NCI-H526 (cell line): ENCODE data around the gene SLC10A1.
"Not testable (repeated sequence)": the region's sequence is repeated elsewhere in the genome, so short reads cannot be mapped to it uniquely, and the experiment has no call there.

Experiments
- DNase-seq, 2 experiments: peaks; one replicate each; lab custom pipeline; 2025; lab: John Stamatoyannopoulos, UW

SLC10A1 gene

DNA sequence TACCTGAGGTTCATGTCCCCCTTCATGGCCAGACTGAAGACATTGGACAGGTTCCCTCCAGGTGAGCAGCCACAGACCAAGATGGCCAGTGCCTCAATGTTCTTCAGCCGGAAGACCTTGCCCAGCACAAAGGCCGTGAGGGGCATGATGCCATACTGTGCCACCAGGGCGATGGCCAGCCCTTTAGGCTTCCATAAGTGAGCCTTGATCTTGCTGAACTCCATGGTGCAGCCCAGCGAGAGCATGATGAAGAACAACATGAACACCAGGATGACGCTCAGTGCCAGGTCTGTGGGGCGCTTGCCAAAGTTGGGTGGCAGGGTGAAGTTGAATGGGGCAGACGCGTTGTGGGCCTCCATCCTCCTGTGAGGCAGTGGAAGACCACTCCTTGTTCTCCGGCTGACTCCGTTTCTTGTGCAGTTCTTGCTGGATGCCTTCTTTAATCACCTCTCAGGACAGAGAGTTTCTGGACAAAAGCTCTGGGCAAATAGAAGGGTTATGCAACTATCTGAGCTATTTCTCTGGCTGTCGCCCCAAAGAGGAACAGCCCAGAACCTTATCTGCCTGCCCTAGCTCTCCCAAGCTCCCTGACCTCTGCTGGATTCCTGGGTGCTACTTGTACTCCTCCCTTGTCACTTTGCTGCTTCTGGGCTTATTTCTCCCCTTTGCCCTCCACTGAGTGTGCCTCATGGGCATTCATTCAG is at the start of gene SLC10A1:
Gene SLC10A1, minus strand, starts transcription at position 445 of the 704 bp plus-strand sequence. Its CDS starts 86 bp downstream, at position 359.
- DNase-seq: no peak

DNA sequence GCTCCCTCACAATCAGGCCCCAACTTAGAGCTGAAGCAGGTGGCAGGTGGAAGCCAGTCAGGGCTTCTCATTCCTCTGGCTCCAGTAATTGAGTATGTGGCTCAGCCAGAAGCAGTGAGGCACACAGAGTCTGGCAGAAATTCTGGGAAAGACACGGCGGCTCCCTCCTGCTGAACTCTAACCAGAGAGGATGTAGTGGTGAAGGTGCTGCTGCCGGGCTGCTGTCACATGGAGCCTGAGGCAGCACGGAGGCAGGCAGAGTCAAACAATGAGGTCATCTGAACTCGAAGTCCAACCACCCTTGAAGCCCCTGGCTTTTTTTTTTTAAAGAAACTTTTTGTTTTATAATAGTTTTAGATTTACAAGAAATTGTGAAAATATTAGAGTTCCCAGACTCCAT is 48.7 kb upstream of the SLC10A1 start:
- DNase-seq: no peak

DNA sequence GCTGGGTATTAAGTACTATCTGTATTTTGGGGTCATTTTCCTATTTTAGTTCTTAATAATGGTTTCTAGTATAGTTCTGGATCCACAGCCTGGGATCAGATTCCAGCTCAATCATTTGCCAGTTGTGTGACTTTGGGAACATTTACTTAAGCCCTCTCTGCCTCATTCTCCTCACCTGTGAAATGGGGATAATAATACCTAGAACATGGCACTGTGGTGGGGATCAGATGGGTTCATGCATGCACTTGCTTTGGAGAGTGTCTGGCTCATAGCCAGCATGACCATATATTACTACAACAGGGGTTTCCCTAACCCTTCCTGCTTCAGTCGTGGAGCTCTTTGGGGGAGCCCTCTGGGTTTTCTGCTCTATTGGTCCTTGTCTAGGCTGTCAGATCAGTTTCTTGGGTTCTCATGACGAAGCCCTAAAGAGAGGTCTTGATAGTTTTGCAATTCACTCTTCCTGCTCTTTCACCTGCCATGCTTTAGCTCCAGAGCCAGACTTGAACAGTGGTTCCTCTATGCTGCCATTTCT is 48.1 kb upstream of the SLC10A1 start:
- DNase-seq: no peak

DNA sequence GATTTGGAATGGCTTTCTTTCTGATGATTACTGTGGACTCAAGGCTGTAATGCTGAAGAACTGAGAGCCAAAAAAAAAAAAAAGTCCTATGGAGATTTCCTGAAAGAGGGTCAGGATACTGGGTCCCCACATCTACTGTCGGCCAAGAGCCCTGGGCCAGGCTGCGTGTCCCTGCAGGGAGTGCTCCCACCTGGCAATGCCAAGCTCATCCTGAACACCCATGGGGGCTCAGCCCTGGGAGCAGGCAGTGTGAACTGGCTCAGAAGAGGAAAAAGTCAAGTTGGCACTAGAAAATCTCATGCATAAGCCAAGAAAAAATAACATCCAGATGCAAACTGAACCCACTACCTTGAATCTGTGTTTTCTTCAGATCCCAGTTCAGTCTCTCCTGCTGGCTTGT is 47.1 kb upstream of the SLC10A1 start:
- DNase-seq: no peak

DNA sequence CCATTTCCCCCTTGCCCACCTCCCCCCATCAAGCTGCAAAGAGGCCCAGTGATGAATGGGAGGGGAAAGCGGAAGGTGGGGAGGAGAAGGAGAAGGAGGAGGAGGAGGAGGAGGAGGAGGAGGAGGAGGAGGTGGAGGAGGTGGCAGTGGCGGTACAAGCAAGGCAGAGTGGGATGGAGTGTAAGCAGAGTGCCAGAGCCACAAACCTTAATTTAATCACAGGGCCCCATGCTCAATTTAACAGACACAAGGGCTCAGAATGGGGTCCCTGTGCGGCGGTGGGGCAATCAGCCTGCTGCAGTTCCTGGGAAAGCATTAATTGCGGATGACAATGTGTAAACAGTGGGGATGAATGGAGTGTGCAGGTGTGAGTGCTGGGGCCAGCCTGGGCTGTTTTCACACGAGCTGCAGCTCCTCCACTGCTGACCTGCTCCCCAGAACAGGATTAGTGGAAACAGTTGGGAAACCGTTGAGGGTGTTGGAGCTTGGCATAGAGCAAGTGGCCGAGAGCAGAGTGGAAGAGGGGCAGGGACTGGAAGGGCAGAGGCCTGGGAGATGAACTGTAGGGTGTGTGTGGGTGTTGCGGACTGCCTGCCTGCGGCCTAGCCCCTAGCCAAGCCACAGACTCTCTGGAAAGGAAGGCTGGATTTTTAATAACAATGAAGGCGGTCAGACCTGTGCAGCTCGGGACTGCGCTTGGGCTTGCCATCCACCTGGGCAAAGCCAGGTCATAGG is 45.8 kb upstream of the SLC10A1 start:
- DNase-seq: peak in 1 of 2 experiments; percentile 12

DNA sequence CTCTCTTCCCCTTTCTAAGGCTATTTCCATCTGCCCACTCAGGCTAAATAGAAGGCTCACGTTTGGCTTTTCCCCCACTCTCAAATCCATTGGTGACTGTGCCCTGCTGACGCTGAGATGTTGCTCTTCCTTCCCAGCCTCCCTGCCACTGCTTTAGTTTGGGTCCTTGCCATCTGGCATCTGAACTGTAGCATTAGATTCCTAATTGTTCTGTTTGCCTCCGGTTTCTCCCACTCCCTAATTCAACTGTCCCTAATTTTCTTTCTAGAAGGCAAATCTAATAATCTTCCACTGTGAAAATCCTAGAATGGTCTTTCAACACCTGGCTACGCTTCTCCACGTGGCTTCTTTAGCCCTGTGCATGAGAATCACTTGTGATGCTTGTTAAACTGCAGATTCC is 44.6 kb upstream of the SLC10A1 start:
- DNase-seq: no peak

DNA sequence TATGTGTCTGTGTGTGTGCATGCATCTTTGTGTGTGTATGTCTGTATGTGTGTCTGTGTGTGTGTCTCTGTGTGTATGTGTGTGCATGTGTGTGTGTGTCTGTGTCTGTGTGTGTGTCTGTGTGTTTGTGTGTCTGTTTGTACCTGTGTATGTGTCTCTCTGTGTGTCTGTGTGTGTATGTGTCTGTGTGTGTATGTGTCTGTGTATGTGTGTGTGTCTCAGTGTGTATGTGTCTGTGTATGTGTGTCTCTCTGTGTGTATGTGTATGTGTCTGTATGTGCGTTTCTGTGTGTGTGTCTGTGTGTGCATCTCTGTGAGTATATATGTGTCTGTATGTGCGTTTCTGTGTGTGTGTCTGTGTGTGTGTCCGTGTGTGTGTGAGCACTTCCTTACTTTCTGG is 42.6 kb upstream of the SLC10A1 start:
- DNase-seq: no peak

DNA sequence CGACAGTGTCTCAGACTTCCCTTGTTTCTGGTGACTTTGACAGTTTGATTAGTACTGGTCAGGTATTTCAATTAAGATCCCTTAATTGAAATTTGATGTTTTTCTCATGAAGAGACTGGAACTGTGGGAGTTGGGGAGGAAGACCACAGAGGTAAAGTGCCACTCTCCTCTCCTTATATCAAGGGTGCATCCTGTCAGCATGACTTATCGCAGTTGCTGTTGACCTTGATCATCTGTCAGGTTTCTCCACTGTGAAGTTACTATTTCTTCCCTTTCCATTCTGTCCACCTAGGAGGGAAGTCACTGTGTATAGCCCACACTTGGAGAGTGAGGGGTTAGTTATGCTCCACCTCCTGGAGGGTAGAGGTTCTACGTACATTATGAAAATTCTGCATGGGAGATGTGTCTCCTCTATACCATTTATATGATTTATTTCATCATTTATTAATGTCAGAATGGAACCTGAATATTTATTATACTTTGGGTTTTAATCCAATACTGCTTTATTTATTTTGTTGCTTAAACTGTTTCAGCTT is 41.9 kb upstream of the SLC10A1 start:
- DNase-seq: no peak

- no peak for DNase-seq
Measured at GRCh38 chr14:69828879-69829278, 31.8 kb upstream of the SLC10A1 start.

- no peak for DNase-seq
Measured at GRCh38 chr14:69828354-69828753, 31.3 kb upstream of the SLC10A1 start.

DNA sequence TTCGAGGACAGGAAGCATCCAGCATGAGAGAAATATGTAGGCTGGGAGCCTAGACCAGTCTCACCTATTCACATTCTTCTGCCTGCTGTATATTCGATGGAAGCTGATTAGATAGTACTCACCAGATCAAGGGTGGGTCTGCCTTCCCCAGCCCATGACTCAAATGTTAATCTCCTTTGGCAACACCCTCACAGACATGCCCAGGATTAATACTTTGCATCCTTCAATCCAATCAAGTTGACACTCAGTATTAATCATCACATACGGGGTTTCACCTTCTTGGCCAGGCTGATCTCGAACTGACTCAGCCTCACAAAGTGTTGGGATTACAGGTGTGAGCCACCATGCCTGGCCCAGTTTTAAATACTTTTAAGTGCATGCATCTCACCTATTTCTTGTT is 30.5 kb upstream of the SLC10A1 start:
- no peak for DNase-seq

GRCh38 chr14:69822456-69822855 is 25.4 kb upstream of the SLC10A1 start:
- no peak for DNase-seq

DNA sequence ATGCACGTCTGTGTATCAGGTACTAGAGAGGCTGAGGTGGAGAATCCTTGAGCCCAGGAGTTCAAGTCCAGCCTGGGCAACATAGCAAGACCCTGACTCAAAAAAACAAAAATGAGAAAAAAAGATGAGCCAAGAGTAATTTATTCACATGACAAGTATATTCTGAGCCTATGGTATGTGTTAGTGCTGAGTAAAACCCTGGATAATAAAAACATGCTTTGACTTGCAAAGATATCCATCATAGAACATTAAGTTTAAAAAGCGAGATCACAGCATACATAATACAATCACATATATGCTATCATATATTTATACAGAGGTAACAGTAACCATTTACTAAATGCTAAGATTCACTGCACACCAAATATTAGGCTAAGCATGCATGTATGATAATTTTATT is 23.9 kb upstream of the SLC10A1 start:
- DNase-seq: no peak

GRCh38 chr14:69819607-69820006 is 22.6 kb upstream of the SLC10A1 start:
- no peak for DNase-seq

DNA sequence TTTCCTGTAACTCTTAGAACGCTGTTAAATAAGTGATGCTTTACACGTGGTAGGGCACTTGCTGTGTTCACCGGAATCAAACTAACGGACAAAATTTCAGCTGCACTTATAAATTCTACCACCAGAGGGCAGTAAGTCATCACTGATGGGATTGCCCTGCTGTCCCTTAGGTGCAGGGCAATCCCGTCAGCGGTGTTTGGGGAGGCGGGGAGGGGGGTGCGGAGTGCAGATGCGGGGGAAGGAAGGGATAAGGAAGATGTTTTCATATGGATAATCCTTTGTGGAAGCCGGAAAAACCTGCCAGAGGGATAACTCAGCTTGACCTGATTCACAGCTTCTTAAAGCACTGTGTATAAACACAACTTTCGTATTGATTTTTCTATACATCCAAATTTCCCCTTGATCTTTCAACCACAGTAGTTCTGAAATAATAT is 21.7 kb upstream of the SLC10A1 start:
- DNase-seq: peak; percentile 41 to 75

- DNase-seq: no peak
Measured at GRCh38 chr14:69816216-69816615, 19.2 kb upstream of the SLC10A1 start.

GRCh38 chr14:69815556-69815955 is 18.5 kb upstream of the SLC10A1 start:
- no peak for DNase-seq

GRCh38 chr14:69814397-69814796 is 17.4 kb upstream of the SLC10A1 start:
- DNase-seq: no peak

DNA sequence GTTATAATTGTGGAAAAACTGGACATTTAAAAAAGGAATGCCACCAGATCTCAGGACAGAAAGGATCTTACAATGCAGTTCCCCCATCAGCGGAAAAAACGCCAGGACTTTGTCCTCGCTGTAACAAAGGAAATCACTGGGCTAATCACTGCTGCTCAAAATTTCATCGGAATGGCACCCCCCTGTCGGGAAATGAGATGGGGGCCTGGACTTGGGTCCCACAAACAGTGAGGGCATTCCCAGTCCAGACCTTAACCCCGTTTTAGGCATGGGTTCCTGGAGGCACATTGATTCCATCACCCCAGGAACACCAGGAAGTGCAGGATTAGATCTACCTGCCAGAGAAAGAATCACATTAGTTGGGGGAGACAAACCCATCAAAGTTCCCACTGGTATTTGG is 16.3 kb upstream of the SLC10A1 start:
- DNase-seq: not testable (repeated sequence)

- DNase-seq: peak; percentile 33 to 71
Measured at GRCh38 chr14:69812711-69813110, 15.7 kb upstream of the SLC10A1 start.

DNA sequence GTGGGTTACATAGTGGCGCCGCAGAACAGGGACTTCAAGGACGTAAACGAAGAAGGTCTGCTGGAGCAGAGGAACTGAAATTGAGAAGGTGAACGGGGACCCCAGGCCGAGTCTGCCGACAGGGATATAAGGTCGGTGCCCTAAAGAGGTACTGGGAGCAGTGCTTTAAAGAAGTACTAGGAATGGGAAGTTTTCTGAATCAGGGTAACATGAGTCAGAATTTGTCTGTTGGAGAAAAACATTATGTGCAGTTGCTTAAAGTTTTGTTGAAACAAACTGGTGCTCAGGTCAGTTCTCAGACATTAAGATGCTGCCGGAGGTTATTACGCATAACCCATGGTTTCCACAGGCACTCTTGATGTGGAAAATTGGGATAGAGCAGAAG is 14.8 kb upstream of the SLC10A1 start:
- DNase-seq: no peak

GRCh38 chr14:69811227-69811867 is 14.3 kb upstream of the SLC10A1 start:
- DNase-seq: no peak
